HepG2 (cell line): ENCODE results near the gene MSI2. TPM values are rescaled to one million over a fixed set of nuclear protein-coding genes. Genes with fewer than 3 reads are reported as not detected.
A peak's percentile ranks its signal among the peaks of the same experiment; 100 is the strongest.

Experiments used
- GATAD2A ChIP-seq: IDR thresholded peaks from 2 replicates; pipeline ENCODE4 v1.6.1; 2016
- GZF1 ChIP-seq: sonication (generic); formaldehyde crosslinking; IDR thresholded peaks from 2 replicates; pipeline ENCODE4 v1.5.1; 2020; ENCODE audit warnings: mild to moderate bottlenecking, missing genetic modification reagents
- KMT2B ChIP-seq: IDR thresholded peaks from 2 replicates; pipeline ENCODE4 v1.6.1; 2016; ENCODE audit warnings: missing genetic modification reagents, missing compliant biosample characterization
- MZF1 ChIP-seq: sonication (generic); formaldehyde crosslinking; IDR thresholded peaks from 2 replicates; pipeline ENCODE4 v1.8.1; 2023; ENCODE audit warnings: mild to moderate bottlenecking, missing genetic modification reagents, borderline replicate concordance
- POLR2A ChIP-seq, 2 experiments: IDR thresholded peaks; 2 replicates each; pipeline ENCODE4 v1.6.1; 2011; ENCODE audit warnings: low read depth in 2 of 2, low read length in 2 of 2, mild to moderate bottlenecking in 1 of 2, moderate library complexity in 1 of 2; ENCODE audit not compliant: insufficient read depth in 1 of 2
- PTBP1 ChIP-seq: fragments of 200-400 bp; formaldehyde crosslinking; IDR thresholded peaks from 2 replicates; pipeline ENCODE4 v1.6.1; 2018; ENCODE audit warnings: low read length, low read depth; ENCODE audit not compliant: poor library complexity, severe bottlenecking
- SCMH1 ChIP-seq: sonication (generic); formaldehyde crosslinking; IDR thresholded peaks from 2 replicates; pipeline ENCODE4 v1.9.0; 2021; ENCODE audit warnings: missing genetic modification reagents, mild to moderate bottlenecking, borderline replicate concordance
- SIX4 ChIP-seq: sonication (generic); formaldehyde crosslinking; IDR thresholded peaks from 2 replicates; pipeline ENCODE4 v1.4.0; 2020; ENCODE audit warnings: missing genetic modification reagents
- ZNF446 ChIP-seq: sonication (generic); formaldehyde crosslinking; IDR thresholded peaks from 2 replicates; pipeline ENCODE4 v1.5.0; 2020; ENCODE audit warnings: mild to moderate bottlenecking, missing genetic modification reagents
- ZNF674 ChIP-seq: sonication (generic); formaldehyde crosslinking; IDR thresholded peaks from 2 replicates; pipeline ENCODE4 v1.5.0; 2020; ENCODE audit warnings: low read depth, mild to moderate bottlenecking, missing genetic modification reagents
- ZNF746 ChIP-seq: sonication (generic); formaldehyde crosslinking; IDR thresholded peaks from 2 replicates; pipeline ENCODE4 v1.8.0; 2022; ENCODE audit warnings: mild to moderate bottlenecking, missing genetic modification reagents
- ZNF878 ChIP-seq: sonication (generic); formaldehyde crosslinking; IDR thresholded peaks from 2 replicates; pipeline ENCODE4 v1.8.1; 2023; ENCODE audit warnings: mild to moderate bottlenecking, missing genetic modification reagents, moderate library complexity
- polyA plus RNA-seq, 8 experiments: library from polyadenylated mRNA; depleted of rRNA in 3 of 8; stranded (reverse) in 7 of 8; unstranded in 1 of 8; fragments of >200 nt; fragmentation: Illumina TruSeq in 4 of 8; extraction: Trizol in 4 of 8; gene quantifications; 2 replicates each; pipeline versions ENCODE4 v1.2.1 to v1.2.3, GENCODE V29; 2011 to 2016; ENCODE audit warnings: low read depth in 4 of 8, missing spikeins in 1 of 8, mixed read lengths in 1 of 8; ENCODE audit not compliant: insufficient read depth in 1 of 8
- total RNA-seq, 5 experiments: library from RNA; depleted of rRNA; stranded (reverse); fragments of >200 nt; fragmentation: Illumina TruSeq; extraction: Trizol; gene quantifications; 2 replicates each; pipeline ENCODE4 v1.2.3, GENCODE V29; 2016; ENCODE audit warnings: low read depth in 1 of 5
- TF ChIP-seq, protein P1 (sequence below): sonication (generic); formaldehyde crosslinking; IDR thresholded peaks from 2 replicates; pipeline ENCODE4 v1.5.1; 2020; ENCODE audit warnings: mild to moderate bottlenecking, missing genetic modification reagents, borderline replicate concordance
- TF ChIP-seq, protein P2 (sequence below), 2 experiments: sonication (generic) in 1 of 2; formaldehyde crosslinking in 1 of 2; IDR thresholded peaks; 2 replicates each; pipeline versions ENCODE4 v1.4.0 to v1.6.1; 2018 to 2020; ENCODE audit warnings: missing genetic modification reagents in 2 of 2, borderline replicate concordance in 1 of 2, low read depth in 1 of 2, mild to moderate bottlenecking in 1 of 2, missing biosample characterization in 1 of 2
- TF ChIP-seq, protein P3 (sequence below): sonication (generic); formaldehyde crosslinking; IDR thresholded peaks from 2 replicates; pipeline ENCODE4 v1.5.0; 2020; ENCODE audit warnings: mild to moderate bottlenecking, missing genetic modification reagents
- TF ChIP-seq, protein P4 (sequence below): sonication (generic); formaldehyde crosslinking; IDR thresholded peaks from 2 replicates; pipeline ENCODE4 v1.4.0; 2020; ENCODE audit warnings: mild to moderate bottlenecking, missing genetic modification reagents
- TF ChIP-seq, protein P5 (sequence below): sonication (generic); formaldehyde crosslinking; IDR thresholded peaks from 2 replicates; pipeline ENCODE4 v1.5.1; 2020; ENCODE audit warnings: missing genetic modification reagents, mild to moderate bottlenecking, borderline replicate concordance

MSI2 gene
- total and polyA plus RNA-seq, 2 of the 13 experiments (the other 11 are each of a cell fraction or from before 2014, with no cell fraction given) = 77.5 to 78.4 TPM

DNA sequence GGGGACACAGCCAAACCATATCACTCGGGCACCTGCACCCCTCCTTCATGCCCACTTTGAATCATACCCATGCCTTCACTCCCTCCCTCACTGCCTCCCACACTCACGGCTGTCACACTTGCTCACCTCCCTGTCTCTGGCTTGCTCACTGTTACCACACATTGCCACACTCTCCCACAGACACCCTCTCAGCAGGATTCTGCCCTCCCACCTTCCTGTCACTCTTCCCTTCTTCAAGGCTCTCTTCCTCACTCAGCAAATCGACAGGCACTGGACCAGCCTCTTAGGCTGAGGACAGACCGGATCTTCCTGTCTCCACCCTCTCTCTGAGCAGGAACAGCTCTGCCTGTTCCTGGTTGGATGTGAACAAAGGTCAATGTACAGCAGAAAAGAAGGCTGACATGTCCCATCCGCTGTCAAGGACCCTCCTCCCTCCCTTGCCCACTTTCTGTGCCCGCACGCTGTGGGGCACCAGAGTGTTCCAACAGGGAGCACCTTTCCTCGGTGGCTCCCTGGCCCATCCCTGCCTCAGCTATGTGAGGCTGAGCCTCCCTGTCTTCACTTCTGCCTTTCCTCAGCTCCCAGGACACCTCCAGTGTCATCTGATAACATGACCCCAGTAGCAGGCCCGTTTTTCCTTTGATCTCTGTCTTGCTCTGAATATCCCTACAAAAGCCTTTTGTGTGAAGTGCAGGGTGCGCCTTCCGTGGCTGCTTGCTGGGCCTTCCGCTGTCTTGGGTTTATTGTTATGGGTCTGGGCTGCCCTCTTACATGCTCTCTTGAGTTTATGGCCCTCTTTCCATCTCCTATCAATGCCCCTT is 441.8 kb downstream of the MSI2 start (continued):
- TF ChIP-seq, protein P1, sequence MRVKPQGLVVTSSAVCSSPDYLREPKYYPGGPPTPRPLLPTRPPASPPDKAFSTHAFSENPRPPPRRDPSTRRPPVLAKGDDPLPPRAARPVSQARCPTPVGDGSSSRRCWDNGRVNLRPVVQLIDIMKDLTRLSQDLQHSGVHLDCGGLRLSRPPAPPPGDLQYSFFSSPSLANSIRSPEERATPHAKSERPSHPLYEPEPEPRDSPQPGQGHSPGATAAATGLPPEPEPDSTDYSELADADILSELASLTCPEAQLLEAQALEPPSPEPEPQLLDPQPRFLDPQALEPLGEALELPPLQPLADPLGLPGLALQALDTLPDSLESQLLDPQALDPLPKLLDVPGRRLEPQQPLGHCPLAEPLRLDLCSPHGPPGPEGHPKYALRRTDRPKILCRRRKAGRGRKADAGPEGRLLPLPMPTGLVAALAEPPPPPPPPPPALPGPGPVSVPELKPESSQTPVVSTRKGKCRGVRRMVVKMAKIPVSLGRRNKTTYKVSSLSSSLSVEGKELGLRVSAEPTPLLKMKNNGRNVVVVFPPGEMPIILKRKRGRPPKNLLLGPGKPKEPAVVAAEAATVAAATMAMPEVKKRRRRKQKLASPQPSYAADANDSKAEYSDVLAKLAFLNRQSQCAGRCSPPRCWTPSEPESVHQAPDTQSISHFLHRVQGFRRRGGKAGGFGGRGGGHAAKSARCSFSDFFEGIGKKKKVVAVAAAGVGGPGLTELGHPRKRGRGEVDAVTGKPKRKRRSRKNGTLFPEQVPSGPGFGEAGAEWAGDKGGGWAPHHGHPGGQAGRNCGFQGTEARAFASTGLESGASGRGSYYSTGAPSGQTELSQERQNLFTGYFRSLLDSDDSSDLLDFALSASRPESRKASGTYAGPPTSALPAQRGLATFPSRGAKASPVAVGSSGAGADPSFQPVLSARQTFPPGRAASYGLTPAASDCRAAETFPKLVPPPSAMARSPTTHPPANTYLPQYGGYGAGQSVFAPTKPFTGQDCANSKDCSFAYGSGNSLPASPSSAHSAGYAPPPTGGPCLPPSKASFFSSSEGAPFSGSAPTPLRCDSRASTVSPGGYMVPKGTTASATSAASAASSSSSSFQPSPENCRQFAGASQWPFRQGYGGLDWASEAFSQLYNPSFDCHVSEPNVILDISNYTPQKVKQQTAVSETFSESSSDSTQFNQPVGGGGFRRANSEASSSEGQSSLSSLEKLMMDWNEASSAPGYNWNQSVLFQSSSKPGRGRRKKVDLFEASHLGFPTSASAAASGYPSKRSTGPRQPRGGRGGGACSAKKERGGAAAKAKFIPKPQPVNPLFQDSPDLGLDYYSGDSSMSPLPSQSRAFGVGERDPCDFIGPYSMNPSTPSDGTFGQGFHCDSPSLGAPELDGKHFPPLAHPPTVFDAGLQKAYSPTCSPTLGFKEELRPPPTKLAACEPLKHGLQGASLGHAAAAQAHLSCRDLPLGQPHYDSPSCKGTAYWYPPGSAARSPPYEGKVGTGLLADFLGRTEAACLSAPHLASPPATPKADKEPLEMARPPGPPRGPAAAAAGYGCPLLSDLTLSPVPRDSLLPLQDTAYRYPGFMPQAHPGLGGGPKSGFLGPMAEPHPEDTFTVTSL = no peak
- TF ChIP-seq SCMH1 (CRISPR knock-in tag) = no peak
- TF ChIP-seq, protein P2, sequence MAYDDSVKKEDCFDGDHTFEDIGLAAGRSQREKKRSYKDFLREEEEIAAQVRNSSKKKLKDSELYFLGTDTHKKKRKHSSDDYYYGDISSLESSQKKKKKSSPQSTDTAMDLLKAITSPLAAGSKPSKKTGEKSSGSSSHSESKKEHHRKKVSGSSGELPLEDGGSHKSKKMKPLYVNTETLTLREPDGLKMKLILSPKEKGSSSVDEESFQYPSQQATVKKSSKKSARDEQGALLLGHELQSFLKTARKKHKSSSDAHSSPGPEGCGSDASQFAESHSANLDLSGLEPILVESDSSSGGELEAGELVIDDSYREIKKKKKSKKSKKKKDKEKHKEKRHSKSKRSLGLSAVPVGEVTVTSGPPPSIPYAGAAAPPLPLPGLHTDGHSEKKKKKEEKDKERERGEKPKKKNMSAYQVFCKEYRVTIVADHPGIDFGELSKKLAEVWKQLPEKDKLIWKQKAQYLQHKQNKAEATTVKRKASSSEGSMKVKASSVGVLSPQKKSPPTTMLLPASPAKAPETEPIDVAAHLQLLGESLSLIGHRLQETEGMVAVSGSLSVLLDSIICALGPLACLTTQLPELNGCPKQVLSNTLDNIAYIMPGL (CRISPR knock-in tag; IDR thresholded peaks at IDR 0.05; ENCODE audit: borderline replicate concordance in 1 of 2, low read depth in 1 of 2) = peak in 1 of 2 experiments; percentile 46; a peak in 3 of 4 replicates
- no peak for TF ChIP-seq ZNF446 (CRISPR knock-in tag)
- TF ChIP-seq, protein P3, sequence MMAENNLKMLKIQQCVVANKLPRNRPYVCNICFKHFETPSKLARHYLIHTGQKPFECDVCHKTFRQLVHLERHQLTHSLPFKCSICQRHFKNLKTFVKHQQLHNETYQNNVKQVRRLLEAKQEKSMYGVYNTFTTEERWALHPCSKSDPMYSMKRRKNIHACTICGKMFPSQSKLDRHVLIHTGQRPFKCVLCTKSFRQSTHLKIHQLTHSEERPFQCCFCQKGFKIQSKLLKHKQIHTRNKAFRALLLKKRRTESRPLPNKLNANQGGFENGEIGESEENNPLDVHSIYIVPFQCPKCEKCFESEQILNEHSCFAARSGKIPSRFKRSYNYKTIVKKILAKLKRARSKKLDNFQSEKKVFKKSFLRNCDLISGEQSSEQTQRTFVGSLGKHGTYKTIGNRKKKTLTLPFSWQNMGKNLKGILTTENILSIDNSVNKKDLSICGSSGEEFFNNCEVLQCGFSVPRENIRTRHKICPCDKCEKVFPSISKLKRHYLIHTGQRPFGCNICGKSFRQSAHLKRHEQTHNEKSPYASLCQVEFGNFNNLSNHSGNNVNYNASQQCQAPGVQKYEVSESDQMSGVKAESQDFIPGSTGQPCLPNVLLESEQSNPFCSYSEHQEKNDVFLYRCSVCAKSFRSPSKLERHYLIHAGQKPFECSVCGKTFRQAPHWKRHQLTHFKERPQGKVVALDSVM (CRISPR knock-in tag) = peak; percentile 92
- TF ChIP-seq, protein P4, sequence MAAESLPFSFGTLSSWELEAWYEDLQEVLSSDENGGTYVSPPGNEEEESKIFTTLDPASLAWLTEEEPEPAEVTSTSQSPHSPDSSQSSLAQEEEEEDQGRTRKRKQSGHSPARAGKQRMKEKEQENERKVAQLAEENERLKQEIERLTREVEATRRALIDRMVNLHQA = no peak
- TF ChIP-seq PTBP1 = no peak
- no peak for TF ChIP-seq ZNF674 (CRISPR knock-in tag)
- no peak; the same call in 1 of the 2 replicates for TF ChIP-seq SIX4 (CRISPR knock-in tag)
- TF ChIP-seq, protein P5, sequence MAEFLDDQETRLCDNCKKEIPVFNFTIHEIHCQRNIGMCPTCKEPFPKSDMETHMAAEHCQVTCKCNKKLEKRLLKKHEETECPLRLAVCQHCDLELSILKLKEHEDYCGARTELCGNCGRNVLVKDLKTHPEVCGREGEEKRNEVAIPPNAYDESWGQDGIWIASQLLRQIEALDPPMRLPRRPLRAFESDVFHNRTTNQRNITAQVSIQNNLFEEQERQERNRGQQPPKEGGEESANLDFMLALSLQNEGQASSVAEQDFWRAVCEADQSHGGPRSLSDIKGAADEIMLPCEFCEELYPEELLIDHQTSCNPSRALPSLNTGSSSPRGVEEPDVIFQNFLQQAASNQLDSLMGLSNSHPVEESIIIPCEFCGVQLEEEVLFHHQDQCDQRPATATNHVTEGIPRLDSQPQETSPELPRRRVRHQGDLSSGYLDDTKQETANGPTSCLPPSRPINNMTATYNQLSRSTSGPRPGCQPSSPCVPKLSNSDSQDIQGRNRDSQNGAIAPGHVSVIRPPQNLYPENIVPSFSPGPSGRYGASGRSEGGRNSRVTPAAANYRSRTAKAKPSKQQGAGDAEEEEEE = no peak; the same call in 1 of the 2 replicates
- peak in 1 of 2 experiments; percentile 62; a peak in 2 of 4 replicates for TF ChIP-seq POLR2A (IDR thresholded peaks at IDR 0.05; ENCODE audit: insufficient read depth in 1 of 2, low read depth in 2 of 2, low read length in 2 of 2)
- TF ChIP-seq KMT2B = no peak
- no peak for TF ChIP-seq MZF1 (CRISPR knock-in tag)
- peak; percentile 77 for TF ChIP-seq GATAD2A
- no peak for TF ChIP-seq GZF1 (CRISPR knock-in tag)
- no peak for TF ChIP-seq ZNF878 (CRISPR knock-in tag)
- peak; percentile 58; the same call in 1 of the 2 replicates for TF ChIP-seq ZNF746 (CRISPR knock-in tag)
